A549 (cell line): ENCODE measurements around the gene CTNNAL1. TPM values are rescaled to one million over a fixed set of nuclear protein-coding genes. Genes with fewer than 3 reads are reported as not detected.
"Not testable (repeated sequence)": the region's sequence is repeated elsewhere in the genome, so short reads cannot be mapped to it uniquely, and the experiment has no call there.

Experiments
- ATAC-seq, 2 experiments: fragments of 200-7000 bp in 1 of 2; fragments of >200 bp in 1 of 2; cut with Nextera tagmentation in 1 of 2; cut with Tn5 transposase in 1 of 2; 3 replicates each; pipeline versions ENCODE4 v1.8.0 to v1.9.1; 2018 to 2020; ENCODE audit warnings: mild to moderate bottlenecking in 1 of 2, moderate library complexity in 1 of 2
- CTCF ChIA-PET: fragments of 300-600 bp; sonication (Branson Sonifier 250); formaldehyde crosslinking; extraction: SDS; loops from one replicate; lab custom pipeline; 2021; ENCODE audit warnings: antibody characterized with exemption, inconsistent platforms; lab: Yijun Ruan, JAX
- POLR2A ChIA-PET: fragments of 350-600 bp; formaldehyde crosslinking; extraction: SDS; loops from one replicate; lab custom pipeline; 2021; ENCODE audit warnings: antibody characterized with exemption, inconsistent platforms; lab: Yijun Ruan, JAX
- DNase-seq, 2 experiments: peaks; one replicate each; pipeline versions ENCODE4 v3.0.0 to v3.0.0-alpha.2; 2011 to 2016; ENCODE audit warnings: low read depth in 1 of 2, low spot score in 1 of 2
- FAIRE-seq: peaks from 2 replicates; lab custom pipeline; 2011; peaks lifted over from hg19 to GRCh38; lab: Jason Lieb, UNC
- H3K27ac ChIP-seq, 2 experiments: fragments of >200 bp; sonication (Bioruptor Twin); formaldehyde crosslinking; 3 replicates each; pipeline ENCODE4 v1.5.1; 2016 to 2017
- H3K4me1 ChIP-seq: fragments of >200 bp; sonication (Bioruptor Twin); formaldehyde crosslinking; 3 replicates; pipeline ENCODE4 v1.6.1; 2016
- H3K4me2 ChIP-seq: fragments of >200 bp; sonication (Bioruptor Twin); formaldehyde crosslinking; 3 replicates; pipeline ENCODE4 v1.6.1; 2016
- H3K4me3 ChIP-seq: fragments of >200 bp; sonication (Bioruptor Twin); formaldehyde crosslinking; 3 replicates; pipeline ENCODE4 v1.5.1; 2016
- H3K9me3 ChIP-seq: fragments of >200 bp; sonication (Bioruptor Twin); formaldehyde crosslinking; 3 replicates; pipeline ENCODE4 v1.6.1; 2016
- BHLHE40 ChIP-seq: IDR thresholded peaks from 2 replicates; pipeline ENCODE4 v1.6.1; 2012; ENCODE audit warnings: low read depth, low read length, inconsistent platforms
- CBX8 ChIP-seq: fragments of 200-600 bp; sonication (generic); IDR thresholded peaks from 2 replicates; pipeline ENCODE4 v1.6.1; 2016
- CTCF ChIP-seq: fragments of >200 bp; sonication (Bioruptor Twin); formaldehyde crosslinking; IDR thresholded peaks from 3 replicates; pipeline ENCODE4 v1.5.1; 2016
- ELK1 ChIP-seq: fragments of 150-350 bp; IDR thresholded peaks from 2 replicates; pipeline ENCODE4 v1.6.1; 2014; ENCODE audit warnings: low read depth, mild to moderate bottlenecking, low read length
- FOSL2 ChIP-seq, 2 experiments: fragments of 450-650 bp in 1 of 2; fragments of >200 bp in 1 of 2; sonication (Bioruptor Twin) in 1 of 2; formaldehyde crosslinking; IDR thresholded peaks; 2 replicates each; pipeline versions ENCODE4 v1.5.0 to v1.6.1; 2016 to 2020; ENCODE audit warnings: mild to moderate bottlenecking in 1 of 2, moderate library complexity in 1 of 2
- HEYL ChIP-seq: fragments of 250-450 bp; sonication (Bioruptor Pico); IDR thresholded peaks from 2 replicates; pipeline ENCODE4 v1.8.0; 2021; ENCODE audit warnings: mild to moderate bottlenecking, moderate library complexity
- MAX ChIP-seq: IDR thresholded peaks from 2 replicates; pipeline ENCODE4 v1.6.1; 2012
- MAZ ChIP-seq: fragments of 150-350 bp; IDR thresholded peaks from 2 replicates; pipeline ENCODE4 v1.6.1; 2014; ENCODE audit warnings: antibody characterized with exemption, low read depth, low read length, borderline replicate concordance
- NFE2L2 ChIP-seq: fragments of 150-350 bp; conservative IDR thresholded peaks from 2 replicates; pipeline ENCODE4 v1.6.1; 2014; ENCODE audit warnings: low read length
- NPAS2 ChIP-seq: fragments of 250-450 bp; sonication (Bioruptor Pico); IDR thresholded peaks from 2 replicates; pipeline ENCODE4 v1.8.0; 2022; ENCODE audit warnings: mild to moderate bottlenecking, moderate library complexity, borderline replicate concordance
- NR3C1 ChIP-seq: fragments of >200 bp; sonication (Bioruptor Twin); formaldehyde crosslinking; IDR thresholded peaks from 3 replicates; pipeline ENCODE4 v1.6.1; 2017
- POLR2A ChIP-seq: IDR thresholded peaks from 2 replicates; pipeline ENCODE4 v1.6.1; 2012; ENCODE audit warnings: mild to moderate bottlenecking, low read length
- POLR2AphosphoS2 ChIP-seq: conservative IDR thresholded peaks from 2 replicates; pipeline ENCODE4 v1.6.1; 2012; ENCODE audit warnings: low read length, improper control_type of control experiment, inconsistent platforms
- RARB ChIP-seq: fragments of 250-450 bp; sonication (Bioruptor Pico); IDR thresholded peaks from 2 replicates; pipeline ENCODE4 v1.8.0; 2021; ENCODE audit warnings: mild to moderate bottlenecking, moderate library complexity
- RCOR1 ChIP-seq: fragments of 150-350 bp; IDR thresholded peaks from 2 replicates; pipeline ENCODE4 v1.6.1; 2014; ENCODE audit warnings: antibody characterized with exemption, low read length, low read depth
- REST ChIP-seq: fragments of 200-600 bp; sonication (generic); IDR thresholded peaks from 2 replicates; pipeline ENCODE4 v1.6.1; 2016; ENCODE audit warnings: antibody characterized with exemption, mild to moderate bottlenecking, moderate library complexity
- RNF2 ChIP-seq: fragments of 200-600 bp; sonication (generic); IDR thresholded peaks from 2 replicates; pipeline ENCODE4 v1.6.1; 2016; ENCODE audit warnings: low read depth, mild to moderate bottlenecking, antibody characterized with exemption, moderate library complexity, borderline replicate concordance
- USF2 ChIP-seq: fragments of 450-650 bp; IDR thresholded peaks from 2 replicates; pipeline ENCODE4 v1.6.1; 2014; ENCODE audit warnings: antibody characterized with exemption
- ZNF302 ChIP-seq: fragments of 250-450 bp; sonication (Bioruptor Pico); IDR thresholded peaks from 2 replicates; pipeline ENCODE4 v1.9.0; 2021; ENCODE audit warnings: inconsistent platforms, mild to moderate bottlenecking, moderate library complexity
- WGBS: methylation state at CpG from one replicate; pipeline ENCODE4 v1.1.6; 2017; ENCODE audit errors: missing lambda C conversion rate; 5-methylcytosine and 5-hydroxymethylcytosine counted together
- polyA plus RNA-seq, 4 experiments: library from polyadenylated mRNA; depleted of rRNA in 3 of 4; stranded (reverse); fragments of >200 nt; fragmentation: RNase III in 1 of 4; extraction: RNeasy Plus Mini Kit Qiagen cat#74134 plus additional on column Dnase treatment in 1 of 4; gene quantifications; 2 replicates in 3 of 4; 3 replicates in 1 of 4; pipeline ENCODE4 v1.2.3, GENCODE V29; 2011 to 2017

Gene CTNNAL1
- polyA plus RNA-seq, 2 of the 4 experiments (the other 2 are of a cell fraction), result 43.8 to 63.6 TPM

GRCh38 chr9:108972626-108973209 is 40.6 kb downstream of the CTNNAL1 start:
- TF ChIP-seq HEYL (CRISPR knock-in tag) (no peak), NPAS2 (no peak), RCOR1 (no peak), NR3C1 (no peak)
- ATAC-seq, result no peak
- Histone ChIP-seq H3K27ac (no peak overlapping the region), H3K9me3 (no peaks in the 10 kb centered on the region), H3K4me1 (no peaks in the 10 kb centered on the region), H3K4me2 (no peak overlapping the region), H3K4me3 (no peak overlapping the region)
- CTCF ChIA-PET, result interaction anchor here (1.0 kb wide), 1 partner anchor 14 kb away, joined by 3 read pairs; no protein-coding TSS in a partner anchor
- 83% methylated on average over 2 of the region's 2 CpGs for WGBS
- no peak for FAIRE-seq
- DNase-seq, result no peak
- POLR2A ChIA-PET, result no interaction called here

GRCh38 chr9:108972186-108972585 is 41.1 kb downstream of the CTNNAL1 start:
- TF ChIP-seq REST, result no peak
- no peak for TF ChIP-seq CBX8
- no peak for TF ChIP-seq BHLHE40
- TF ChIP-seq MAX, result no peak
- no peak for TF ChIP-seq HEYL (CRISPR knock-in tag)
- no peak for TF ChIP-seq RARB (CRISPR knock-in tag)
- no peak for TF ChIP-seq NFE2L2
- TF ChIP-seq CTCF, result no peak
- TF ChIP-seq POLR2AphosphoS2, result no peak
- no peak for TF ChIP-seq RNF2
- WGBS, result 89% methylated on average over 3 of the region's 3 CpGs
- CTCF ChIA-PET, result no interaction called here

GRCh38 chr9:108971392-108971791 is 41.9 kb downstream of the CTNNAL1 start:
- WGBS, result 100% methylated on average over 2 of the region's 2 CpGs
- DNase-seq, H3K27ac ChIP-seq, FAIRE-seq, H3K4me2 ChIP-seq, POLR2A ChIA-PET, H3K4me3 ChIP-seq, H3K4me1 ChIP-seq, ATAC-seq, H3K9me3 ChIP-seq: not testable (repeated sequence)
- CTCF ChIA-PET, result interaction anchor here (1.0 to 1.2 kb wide), 2 partner anchors 20 to 212 kb away, joined by 4 to 6 read pairs; no protein-coding TSS in a partner anchor

More at GRCh38 chr9:108972186-108972585, 41.1 kb downstream of the CTNNAL1 start:
- POLR2A ChIA-PET, result no interaction called here
- Histone ChIP-seq H3K4me2 (no peak overlapping the region), H3K9me3 (no peaks in the 10 kb centered on the region), H3K27ac (no peak overlapping the region), H3K4me1 (no peaks in the 10 kb centered on the region), H3K4me3 (no peak overlapping the region)
- FAIRE-seq (no peak), DNase-seq (no peak), ATAC-seq (no peak)

GRCh38 chr9:108967916-108968315 is 45.4 kb downstream of the CTNNAL1 start:
- ChIA-PET POLR2A (no interaction called here), CTCF (interaction anchor here (2.2 kb wide), 1 partner anchor 13 kb away, joined by 11 read pairs; no protein-coding TSS in a partner anchor)
- DNase-seq (no peak), FAIRE-seq (no peak), ATAC-seq (no peak)
- Histone ChIP-seq H3K4me1 (no peaks in the 10 kb centered on the region), H3K27ac (no peak overlapping the region), H3K4me3 (no peak overlapping the region), H3K4me2 (no peak overlapping the region), H3K9me3 (no peaks in the 10 kb centered on the region)
- TF ChIP-seq ZNF302 (CRISPR knock-in tag), result no peak
- no peak for TF ChIP-seq NR3C1
- TF ChIP-seq MAZ, result no peak
- TF ChIP-seq USF2, result no peak
- TF ChIP-seq POLR2AphosphoS2, result no peak
- no peak for TF ChIP-seq POLR2A
- no peak for TF ChIP-seq FOSL2 (IDR thresholded peaks at IDR 0.05)
- no peak for TF ChIP-seq FOSL2 (CRISPR knock-in tag; IDR thresholded peaks at IDR 0.05)
- TF ChIP-seq ELK1, result no peak
